Lung (tissue), 12 donors: ENCODE results near the gene RTF1. TPM values are rescaled to one million over a fixed set of nuclear protein-coding genes. Genes with fewer than 3 reads are reported as not detected.

Experiments
- ATAC-seq: fragments of 200-7000 bp; cut with Tn5 transposase; one replicate; pipeline ENCODE4 v1.9.1; 2020; ENCODE audit warnings: moderate number of reproducible peaks; ENCODE audit not compliant: insufficient read depth, low FRiP score
- DNase-seq, 3 donors: peaks; one replicate each; pipeline ENCODE4 v3.0.0-alpha.2; 2013 to 2017
- H3K27ac ChIP-seq, 2 donors: one replicate each; pipeline ENCODE4 v1.5.1; 2013; ENCODE audit warnings: mild to moderate bottlenecking in 2 of 2, moderate library complexity in 2 of 2, control low read depth in 1 of 2, inconsistent platforms in 1 of 2, low read depth in 1 of 2, low read length in 1 of 2
- H3K27me3 ChIP-seq, 3 donors: one replicate each; pipeline ENCODE4 v1.5.1; 2013; ENCODE audit warnings: low read length in 2 of 3; ENCODE audit not compliant: control insufficient read depth in 3 of 3, insufficient read depth in 3 of 3
- H3K36me3 ChIP-seq, 4 donors: one replicate each; pipeline ENCODE4 v1.5.1; 2013; ENCODE audit warnings: low read length in 4 of 4, mild to moderate bottlenecking in 1 of 4, moderate library complexity in 1 of 4; ENCODE audit not compliant: control insufficient read depth in 4 of 4, insufficient read depth in 4 of 4
- H3K4me1 ChIP-seq, 5 donors: one replicate each; pipeline ENCODE4 v1.5.1; 2013; ENCODE audit warnings: low read length in 5 of 5, mild to moderate bottlenecking in 2 of 5, moderate library complexity in 1 of 5; ENCODE audit not compliant: control insufficient read depth in 5 of 5, insufficient read depth in 5 of 5
- H3K4me3 ChIP-seq: one replicate; pipeline ENCODE4 v1.5.1; 2013; ENCODE audit warnings: mild to moderate bottlenecking, control low read depth, moderate library complexity
- H3K9ac ChIP-seq, 2 donors: one replicate each; pipeline ENCODE4 v1.5.1; 2013; ENCODE audit warnings: low read length in 2 of 2, control low read depth in 1 of 2; ENCODE audit not compliant: insufficient read depth in 1 of 2
- H3K9me3 ChIP-seq, 4 donors: one replicate each; pipeline ENCODE4 v1.5.1; 2013; ENCODE audit warnings: low read length in 3 of 4, mild to moderate bottlenecking in 1 of 4, moderate library complexity in 1 of 4; ENCODE audit not compliant: control insufficient read depth in 4 of 4, insufficient read depth in 3 of 4
- WGBS, 2 donors: extraction: QIAGEN DNeasy Blood & Tissue Kit; methylation state at CpG; one replicate each; pipeline ENCODE4 v1.1.7; 2013; 5-methylcytosine and 5-hydroxymethylcytosine counted together
- polyA plus RNA-seq, 2 donors: library from polyadenylated mRNA; stranded (reverse); fragments of 200-250 nt; gene quantifications; one replicate each; pipeline ENCODE4 v1.2.1, GENCODE V29; 2013
- total RNA-seq, 2 donors: library from RNA; depleted of rRNA in 1 of 2; stranded (reverse); fragments of >200 nt in 1 of 2; gene quantifications; one replicate each; pipeline ENCODE4 v1.2.1, GENCODE V29; 2014 to 2021
- TF ChIP-seq, protein P1 (sequence below): IDR thresholded peaks from 2 replicates; pipeline ENCODE4 v1.5.1; 2012; ENCODE audit warnings: mild to moderate bottlenecking; ENCODE audit errors: control extremely low read depth, extremely low read depth
- donor health status: control.
- donor health status: control.
- donor health status: Bipolar disorder and iron deficiency.
- donor health status: healthy.
- donor health status: DM: yes; HTN: yes; CAD: no.

Gene RTF1
- total and polyA plus RNA-seq, 4 donors: 14.4 to 38.6 (median 19.4) TPM

DNA sequence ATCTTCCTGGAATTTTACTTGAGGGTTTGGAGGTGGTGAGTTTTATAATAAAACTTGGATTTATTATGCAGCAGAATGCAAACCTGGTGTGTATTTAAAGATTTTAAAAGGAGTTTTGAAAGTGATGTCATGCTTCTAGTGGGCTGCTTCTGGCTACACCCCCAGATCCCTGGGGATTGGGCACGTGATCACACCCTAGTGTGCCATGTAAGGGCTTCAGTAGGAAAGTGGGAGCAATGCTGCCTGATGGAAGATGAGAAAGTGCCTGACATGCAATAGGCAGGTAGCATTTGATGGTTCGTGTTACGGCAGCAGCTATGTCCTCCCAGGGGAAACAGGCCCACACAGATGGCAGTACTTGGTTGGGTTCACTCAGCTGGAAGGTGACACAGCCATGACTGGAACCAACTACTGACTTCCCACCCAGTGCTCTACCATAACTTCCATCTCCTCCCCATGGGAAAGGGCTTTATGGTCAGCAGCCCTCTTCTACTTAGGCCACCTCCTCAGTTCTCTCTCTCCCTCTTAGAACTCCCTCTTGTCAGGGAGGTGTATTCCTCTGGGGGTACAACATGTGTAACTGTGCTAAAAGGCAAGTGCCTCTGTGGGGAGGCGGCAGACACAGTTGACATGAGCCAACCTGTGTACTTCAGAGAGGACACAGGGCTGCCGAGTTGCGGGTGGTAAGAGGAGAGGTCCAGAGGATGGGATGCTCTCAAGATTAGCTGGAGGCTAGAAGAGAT lies 82.4 kb downstream of the RTF1 start:
- H3K27me3 ChIP-seq: peaks cover 0 to 82% (median 54%) of the 10 kb centered on the region in 3 donors

DNA sequence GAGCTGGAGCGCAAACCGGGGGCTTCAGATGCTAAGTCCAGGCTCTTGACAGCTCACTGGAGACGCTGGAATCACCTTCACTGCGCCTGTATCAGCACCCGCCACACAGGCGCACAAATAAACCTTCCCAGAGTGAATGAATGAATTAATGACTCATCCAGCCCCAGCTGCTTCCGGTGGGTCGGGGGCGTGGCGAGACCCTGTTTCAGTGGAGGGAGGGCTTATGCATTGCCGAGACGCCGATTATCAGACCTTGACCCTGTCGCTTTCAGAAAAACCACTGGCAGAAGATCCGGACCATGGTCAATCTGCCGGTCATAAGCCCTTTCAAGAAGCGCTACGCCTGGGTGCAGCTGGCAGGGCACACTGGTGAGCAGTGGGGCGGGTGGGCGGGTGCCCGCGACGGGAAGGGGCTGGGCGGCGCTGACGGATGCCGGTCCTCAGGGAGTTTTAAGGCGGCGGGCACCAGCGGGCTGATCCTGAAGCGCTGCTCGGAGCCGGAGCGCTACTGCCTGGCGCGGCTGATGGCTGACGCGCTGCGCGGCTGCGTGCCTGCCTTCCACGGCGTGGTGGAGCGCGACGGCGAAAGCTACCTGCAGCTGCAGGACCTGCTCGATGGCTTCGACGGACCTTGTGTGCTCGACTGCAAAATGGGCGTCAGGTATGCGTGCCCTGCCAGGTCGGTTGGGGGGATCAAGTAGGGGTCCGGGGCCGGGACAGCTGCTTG lies 84.5 kb downstream of the RTF1 start:
- Histone ChIP-seq H3K27ac (no peak overlapping the region), H3K9me3 (peaks cover 0 to 2% (median 0%) of the 10 kb centered on the region in 4 donors), H3K4me1 (peaks cover 0 to 16% (median 4%) of the 10 kb centered on the region in 5 donors), H3K27me3 (peaks cover 0 to 81% (median 55%) of the 10 kb centered on the region in 3 donors), H3K9ac (no peak overlapping the region), H3K36me3 (no peaks in the 10 kb centered on the region), H3K4me3 (no peak overlapping the region)
- WGBS, 2 donors: 4 to 6% methylated on average over 45 to 56 of the region's 56 CpGs
- TF ChIP-seq, protein P1, sequence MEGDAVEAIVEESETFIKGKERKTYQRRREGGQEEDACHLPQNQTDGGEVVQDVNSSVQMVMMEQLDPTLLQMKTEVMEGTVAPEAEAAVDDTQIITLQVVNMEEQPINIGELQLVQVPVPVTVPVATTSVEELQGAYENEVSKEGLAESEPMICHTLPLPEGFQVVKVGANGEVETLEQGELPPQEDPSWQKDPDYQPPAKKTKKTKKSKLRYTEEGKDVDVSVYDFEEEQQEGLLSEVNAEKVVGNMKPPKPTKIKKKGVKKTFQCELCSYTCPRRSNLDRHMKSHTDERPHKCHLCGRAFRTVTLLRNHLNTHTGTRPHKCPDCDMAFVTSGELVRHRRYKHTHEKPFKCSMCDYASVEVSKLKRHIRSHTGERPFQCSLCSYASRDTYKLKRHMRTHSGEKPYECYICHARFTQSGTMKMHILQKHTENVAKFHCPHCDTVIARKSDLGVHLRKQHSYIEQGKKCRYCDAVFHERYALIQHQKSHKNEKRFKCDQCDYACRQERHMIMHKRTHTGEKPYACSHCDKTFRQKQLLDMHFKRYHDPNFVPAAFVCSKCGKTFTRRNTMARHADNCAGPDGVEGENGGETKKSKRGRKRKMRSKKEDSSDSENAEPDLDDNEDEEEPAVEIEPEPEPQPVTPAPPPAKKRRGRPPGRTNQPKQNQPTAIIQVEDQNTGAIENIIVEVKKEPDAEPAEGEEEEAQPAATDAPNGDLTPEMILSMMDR: no peak
- ATAC-seq (no peak), DNase-seq (no peak)

More for the DNA sequence above, 82.4 kb downstream of the RTF1 start:
- ATAC-seq (no peak), DNase-seq (no peak)
- 95 to 96% methylated on average over 6 of the region's 6 CpGs for WGBS, 2 donors
- TF ChIP-seq, protein P1: no peak
- Histone ChIP-seq H3K36me3 (no peaks in the 10 kb centered on the region), H3K27ac (no peak overlapping the region), H3K9ac (no peak overlapping the region), H3K4me3 (no peak overlapping the region), H3K4me1 (peaks cover 0 to 24% (median 4%) of the 10 kb centered on the region in 5 donors), H3K9me3 (peaks cover 0 to 2% (median 0%) of the 10 kb centered on the region in 4 donors)

DNA sequence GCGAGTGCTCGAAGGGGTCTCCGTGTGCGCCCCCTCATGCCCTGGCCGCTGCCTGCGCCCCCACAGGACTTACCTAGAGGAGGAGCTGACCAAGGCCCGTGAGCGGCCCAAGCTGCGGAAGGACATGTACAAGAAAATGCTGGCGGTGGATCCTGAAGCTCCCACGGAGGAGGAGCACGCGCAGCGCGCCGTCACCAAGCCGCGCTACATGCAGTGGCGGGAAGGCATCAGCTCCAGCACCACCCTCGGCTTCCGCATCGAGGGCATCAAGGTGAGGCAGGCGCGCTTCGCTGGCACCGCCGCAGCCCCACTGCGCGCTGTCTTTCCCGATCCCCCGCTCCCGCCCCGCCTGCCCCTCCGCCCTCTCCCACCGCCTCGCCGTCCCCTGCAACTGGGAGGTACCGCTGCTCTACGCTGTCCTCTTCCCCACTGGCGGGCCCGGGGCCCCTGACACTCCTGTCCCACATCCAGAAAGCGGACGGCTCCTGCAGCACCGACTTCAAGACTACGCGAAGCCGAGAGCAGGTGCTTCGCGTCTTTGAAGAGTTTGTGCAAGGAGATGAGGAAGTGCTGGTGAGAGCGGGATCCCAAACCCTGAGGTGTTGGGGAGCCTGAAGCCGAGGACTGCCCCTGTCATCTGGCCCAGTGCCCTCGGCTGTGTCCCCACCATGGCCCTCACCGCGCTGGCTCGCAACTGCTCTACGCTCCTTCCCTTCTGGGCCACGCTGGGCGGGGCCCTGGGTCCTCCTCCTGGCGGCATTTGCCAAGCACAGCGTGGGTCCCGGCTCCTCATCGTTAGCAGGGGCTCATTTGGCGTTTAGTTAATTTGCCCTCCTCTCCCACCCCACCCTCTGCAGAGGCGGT lies 85.3 kb downstream of the RTF1 start:
- DNase-seq (no peak), ATAC-seq (no peak)
- Histone ChIP-seq H3K9me3 (peaks cover 0 to 2% (median 0%) of the 10 kb centered on the region in 4 donors), H3K27ac (no peak overlapping the region), H3K27me3 (peaks cover 0 to 73% (median 48%) of the 10 kb centered on the region in 3 donors), H3K9ac (no peak overlapping the region), H3K4me3 (no peak overlapping the region), H3K36me3 (no peaks in the 10 kb centered on the region), H3K4me1 (peaks cover 0 to 16% (median 4%) of the 10 kb centered on the region in 5 donors)
- WGBS, 2 donors: 4 to 6% methylated on average over 63 to 64 of the region's 64 CpGs
- TF ChIP-seq, protein P1: no peak
